Measurements from ENCODE around the gene CAMSAP1.
"Not testable (repeated sequence)": the region's sequence is repeated elsewhere in the genome, so short reads cannot be mapped to it uniquely, and the experiment has no call there.

The CAMSAP1 gene

GRCh38 chr9:135898634-135899407 lies 8.5 kb downstream of the CAMSAP1 start:
- DNase-seq = no peak

DNA sequence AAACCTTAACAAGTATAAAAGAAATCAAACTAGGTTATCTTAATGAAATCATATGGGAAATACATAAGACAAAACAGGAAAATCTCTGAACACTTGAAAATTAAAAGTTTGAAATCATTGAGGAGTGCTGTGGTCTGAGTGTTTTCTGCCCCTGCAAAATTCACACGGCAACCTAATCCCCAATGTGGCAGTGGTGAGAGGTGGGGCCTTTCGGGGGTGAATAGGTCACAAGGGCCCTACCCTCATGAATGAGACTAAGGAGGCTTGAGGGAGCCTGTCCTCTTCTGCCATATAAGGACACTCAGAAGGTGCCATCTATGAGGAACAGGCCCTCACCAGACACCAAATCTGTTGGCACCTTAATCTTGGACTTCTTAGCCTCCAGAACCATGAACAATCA lies 10.7 kb downstream of the CAMSAP1 start:
- DNase-seq = no peak

DNA sequence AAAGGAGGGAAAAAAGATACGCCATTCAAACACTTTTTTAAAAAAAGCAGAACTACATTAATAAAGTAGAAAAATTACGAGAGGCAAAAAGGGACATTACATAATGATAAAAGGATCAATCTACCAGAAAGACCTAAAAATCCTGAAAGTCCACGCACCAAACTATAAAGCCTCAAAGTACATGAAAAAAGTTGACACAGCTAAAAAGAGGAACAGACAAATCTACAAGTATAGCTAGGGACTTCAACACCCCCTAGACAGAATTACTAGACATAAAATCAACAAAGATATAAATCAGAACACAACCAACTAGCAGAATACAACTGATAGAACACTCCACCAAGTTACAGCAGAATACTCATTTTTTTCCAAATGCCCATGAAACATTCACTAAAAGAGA lies 11.1 kb downstream of the CAMSAP1 start:
- no peak for DNase-seq

DNA sequence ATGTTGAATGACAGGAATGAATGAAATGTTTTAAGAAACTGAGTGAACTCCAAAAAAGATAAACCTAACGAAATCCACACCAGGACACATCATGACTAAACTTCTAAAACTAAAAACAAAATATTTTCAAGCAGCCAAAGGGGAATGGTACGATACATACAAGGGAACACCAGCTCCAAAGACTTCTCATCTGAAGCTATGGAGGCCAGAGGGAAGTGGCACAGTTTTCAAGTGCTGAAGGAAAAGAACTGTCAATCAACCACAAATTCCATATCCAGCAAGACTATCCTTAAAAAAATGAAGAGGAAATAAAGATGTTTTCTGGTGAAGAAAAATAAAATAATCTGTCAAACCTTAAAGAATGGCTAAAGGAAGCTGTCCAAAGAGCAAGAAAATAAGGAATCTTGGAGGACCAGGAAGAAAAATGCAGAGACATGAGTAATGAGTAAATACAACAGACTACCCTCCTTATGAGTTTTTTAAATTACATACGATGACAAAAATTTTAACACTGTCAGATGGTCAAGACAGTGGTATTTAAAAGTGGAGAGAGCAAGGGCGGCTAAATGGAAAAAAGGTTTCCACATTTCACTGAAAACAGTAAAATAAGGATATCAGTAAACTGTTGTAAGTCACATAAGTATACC lies 12.0 kb downstream of the CAMSAP1 start:
- no peak for DNase-seq

DNA sequence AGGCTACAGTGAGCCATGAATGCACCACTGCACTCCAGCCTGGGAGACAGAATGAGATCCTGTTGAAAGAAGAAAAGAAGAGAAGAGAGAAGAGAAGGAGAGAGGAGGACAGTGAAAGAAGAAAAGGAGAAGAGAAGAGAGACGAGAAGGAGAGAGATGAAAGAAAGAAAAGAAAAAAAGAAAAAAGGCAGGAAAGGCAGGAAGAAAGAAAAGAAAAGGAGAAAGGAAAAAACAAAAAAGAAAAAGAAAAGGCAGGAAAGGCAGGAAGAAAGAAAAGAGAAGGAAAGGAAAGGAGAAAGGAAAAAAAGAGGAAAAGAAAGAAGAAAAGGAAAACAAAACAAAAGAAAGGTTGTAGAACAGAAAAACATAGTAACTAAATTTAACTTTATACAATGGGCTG lies 14.2 kb downstream of the CAMSAP1 start:
- DNase-seq = no peak

- DNase-seq = not testable (repeated sequence)
These were observed 15.0 kb downstream of the CAMSAP1 start for GRCh38 chr9:135892327-135892726.

DNA sequence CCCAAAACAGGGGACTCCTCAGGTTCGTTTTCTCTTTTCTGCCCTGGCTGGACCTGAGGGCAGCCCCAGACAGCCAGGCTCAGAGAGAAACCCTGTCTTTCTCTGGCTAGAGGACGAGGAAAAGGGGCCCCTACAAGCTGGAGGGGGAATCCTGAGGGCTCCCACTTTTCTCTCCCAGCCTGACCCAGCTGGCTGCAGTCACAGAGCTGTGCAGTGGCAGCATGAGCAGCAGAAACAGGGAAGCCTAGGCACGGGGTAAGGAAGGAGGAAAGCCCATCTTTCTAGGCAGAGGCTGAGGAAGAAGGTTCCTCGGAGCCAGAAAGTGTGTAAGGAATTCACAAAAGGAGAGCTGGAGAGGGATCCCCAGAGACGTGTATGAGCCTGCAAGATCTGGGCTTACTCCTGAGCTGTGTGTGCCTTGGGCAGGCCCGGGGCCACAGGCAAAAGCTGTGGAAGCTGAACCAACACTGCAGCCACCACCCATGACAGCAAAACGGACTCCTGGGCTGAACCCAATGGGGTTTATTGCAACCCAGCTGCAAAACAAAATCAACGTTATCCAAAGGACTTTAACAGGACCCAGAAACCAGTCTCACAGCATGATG lies 16.2 kb downstream of the CAMSAP1 start:
- DNase-seq = no peak

DNA sequence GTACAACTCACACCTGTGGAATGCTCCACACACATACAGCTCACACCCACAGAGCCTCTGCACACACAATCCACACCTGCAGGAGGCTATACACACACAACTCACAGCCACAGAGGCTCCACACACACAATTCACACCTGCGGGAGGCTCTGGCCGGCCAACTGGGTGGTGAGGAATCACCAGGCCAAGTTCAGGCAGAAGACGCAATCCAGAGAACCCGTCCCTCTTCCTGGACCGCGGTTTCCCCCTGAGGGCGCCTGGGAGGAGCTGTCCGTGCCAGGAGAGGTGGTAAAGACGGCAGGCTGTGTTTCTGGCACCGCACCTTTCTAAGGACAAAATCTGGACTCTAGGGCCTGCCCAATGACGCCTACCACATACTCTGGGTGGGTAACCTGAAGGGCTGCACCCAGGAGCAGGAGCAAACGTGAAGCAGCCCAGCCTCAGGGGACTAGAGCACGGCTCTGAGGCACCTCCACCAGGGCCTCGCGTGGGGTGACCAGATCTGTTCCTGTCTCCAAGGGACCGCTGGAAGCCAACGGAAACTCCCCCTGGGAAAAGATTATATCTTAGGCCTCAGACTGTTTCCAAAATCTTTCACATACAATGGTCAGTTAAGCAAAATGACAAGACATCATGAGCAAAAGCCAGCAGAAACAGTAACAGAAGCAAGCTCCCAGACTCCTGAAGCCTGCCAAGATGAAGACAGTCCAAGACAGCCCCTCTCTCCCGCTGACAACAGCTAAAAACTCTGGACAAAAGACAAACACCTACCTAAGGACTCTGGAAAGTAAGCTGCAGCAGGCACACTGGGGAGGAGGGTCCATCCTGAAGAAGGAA lies 16.9 kb downstream of the CAMSAP1 start:
- DNase-seq = no peak

- DNase-seq = no peak
These were observed 17.7 kb downstream of the CAMSAP1 start for GRCh38 chr9:135889564-135890189.

GRCh38 chr9:135888766-135889394 lies 18.5 kb downstream of the CAMSAP1 start:
- no peak for DNase-seq

DNA sequence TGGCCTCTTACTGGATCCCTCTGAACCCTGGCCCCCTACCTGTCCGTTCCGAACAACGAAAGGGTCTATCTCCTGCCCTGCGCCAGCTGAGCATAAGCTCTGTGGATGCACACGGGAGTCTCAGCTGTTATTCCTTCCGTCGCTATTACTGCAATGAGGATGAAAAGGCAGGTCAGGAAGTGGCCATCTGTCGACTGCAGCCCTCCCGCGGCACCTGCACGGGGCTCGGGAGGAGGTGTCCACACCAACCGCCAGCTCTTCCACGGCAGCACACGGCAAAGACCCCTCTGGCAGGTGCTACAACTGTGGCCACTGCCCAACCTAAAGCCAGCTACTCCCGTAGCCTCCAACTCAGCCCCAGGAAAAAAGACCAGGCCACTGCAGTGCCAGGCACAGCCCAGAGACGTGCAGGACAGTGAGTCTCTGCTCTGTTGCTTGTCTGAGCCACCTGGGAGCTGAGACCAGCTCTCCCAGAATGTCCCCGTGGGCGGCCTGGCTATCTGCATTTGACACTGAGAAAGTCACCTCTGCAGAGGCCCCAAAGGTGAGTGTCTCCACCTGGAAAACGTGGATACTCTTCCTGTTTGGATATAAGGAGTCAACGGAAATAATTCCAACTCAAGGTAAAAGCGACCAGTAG lies 19.1 kb downstream of the CAMSAP1 start:
- peak in 1 of 14 donors; percentile 72 for DNase-seq

DNA sequence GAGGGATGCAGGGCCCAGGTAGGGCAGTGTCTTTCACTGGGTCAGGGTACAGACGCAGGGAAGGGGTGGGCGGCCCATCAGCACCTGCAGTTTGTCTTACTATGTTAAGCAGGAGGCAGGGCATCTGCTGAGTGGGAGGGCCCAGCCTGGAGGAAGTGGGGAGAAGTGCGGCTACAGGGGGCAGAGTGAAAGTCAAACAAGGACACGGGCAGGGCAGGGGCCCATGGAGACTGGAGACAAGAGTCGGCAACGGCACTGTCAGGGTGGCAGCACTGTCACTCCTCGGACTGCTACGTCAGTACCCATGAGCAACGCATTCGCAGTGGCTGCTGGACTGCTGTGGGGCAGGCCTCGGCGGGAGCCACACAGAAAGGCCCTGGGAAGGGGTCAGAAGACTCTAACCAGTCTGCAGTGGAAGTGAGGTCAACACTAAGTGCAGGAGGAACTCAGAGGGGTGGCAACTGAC lies 19.7 kb downstream of the CAMSAP1 start:
- DNase-seq = peak in 5 of 14 donors; percentile 39 to 64 (median 56)

GRCh38 chr9:135887021-135887507 lies 20.3 kb downstream of the CAMSAP1 start:
- peak in 9 of 14 donors; percentile 34 to 77 (median 67) for DNase-seq

DNA sequence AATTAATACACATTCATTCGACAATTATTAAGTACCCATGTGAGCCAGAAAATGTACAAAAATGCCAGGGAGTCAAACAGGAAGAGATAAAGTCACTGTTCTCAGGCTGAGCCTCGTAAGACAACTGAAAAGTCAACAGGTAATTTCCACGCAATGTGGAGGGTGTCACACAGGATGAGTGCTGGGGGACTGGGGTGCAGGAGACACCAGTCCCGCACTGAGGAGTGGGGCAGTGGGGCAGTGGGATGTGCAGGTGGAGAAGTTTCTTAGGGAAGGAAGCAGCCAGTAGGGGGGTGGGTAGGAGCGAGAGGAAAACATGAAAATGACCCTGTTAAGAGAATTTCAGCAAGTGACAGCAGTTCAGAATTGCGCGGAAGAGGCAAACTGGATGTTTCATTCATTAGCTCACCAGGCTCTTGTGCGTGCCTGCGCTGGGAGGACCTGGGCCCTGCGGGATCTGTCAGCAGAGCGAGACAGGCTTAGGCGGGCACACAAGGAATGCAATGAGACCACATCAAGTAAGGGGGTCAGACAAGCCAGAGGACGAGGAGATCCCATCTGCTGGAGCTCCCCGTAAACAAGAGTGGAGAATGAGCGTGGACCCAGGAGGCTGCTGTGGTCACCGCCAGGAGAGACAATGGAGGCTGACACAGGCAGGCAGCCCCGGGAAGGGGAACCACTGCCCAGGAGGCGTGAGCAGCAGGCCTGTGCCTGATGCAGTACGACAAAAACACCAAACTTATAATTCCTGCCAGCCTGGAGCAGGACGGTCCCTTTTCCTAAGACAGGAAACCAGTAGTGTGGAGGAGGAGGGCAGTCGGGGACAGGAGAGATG lies 21.0 kb downstream of the CAMSAP1 start:
- peak in 6 of 14 donors; percentile 40 to 77 (median 67) for DNase-seq

- no peak for DNase-seq
These were observed 22.1 kb downstream of the CAMSAP1 start for GRCh38 chr9:135885100-135885853.

DNA sequence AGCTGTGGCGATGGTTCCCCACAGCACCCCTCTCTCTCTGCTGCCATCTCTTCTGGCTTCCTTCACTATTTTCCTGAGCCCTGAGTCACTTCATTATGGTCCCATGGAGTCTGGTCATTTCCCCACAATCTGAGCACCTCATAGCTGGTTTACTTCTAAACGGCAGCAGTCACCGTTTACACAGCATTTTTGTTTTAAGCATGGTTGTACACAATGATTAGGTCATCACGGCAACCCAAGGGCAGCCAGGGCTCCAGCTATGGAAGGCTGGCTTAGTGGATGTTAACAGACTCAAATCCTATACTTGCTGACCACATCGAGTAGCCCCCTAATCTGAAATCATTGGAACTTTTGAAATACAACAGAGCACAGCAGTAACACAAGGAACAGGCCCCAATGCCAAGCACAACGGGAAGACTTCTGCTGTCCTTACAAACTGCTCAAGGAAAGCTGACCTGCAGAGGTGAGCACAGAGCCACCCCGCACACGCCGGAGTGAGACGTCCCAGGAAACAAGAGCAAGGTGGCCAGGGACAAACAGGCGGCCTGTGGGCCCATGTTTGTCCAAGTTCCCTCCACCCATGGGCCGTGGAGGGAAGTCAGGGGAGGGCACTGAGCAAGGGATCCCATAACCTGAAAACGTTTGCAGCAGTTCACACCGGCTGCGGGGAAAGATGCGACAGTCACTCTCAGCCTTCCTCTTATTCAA lies 22.9 kb downstream of the CAMSAP1 start:
- DNase-seq = peak in 1 of 14 donors; percentile 39

- peak in 1 of 14 donors; percentile 34 for DNase-seq
These were observed 23.8 kb downstream of the CAMSAP1 start for GRCh38 chr9:135883410-135884089.

GRCh38 chr9:135882011-135882410 lies 25.3 kb downstream of the CAMSAP1 start:
- DNase-seq = no peak

Data from C1 segment of cervical spinal cord (tissue), 14 donors.